Calu3 (cell line): ENCODE data around the gene KIR3DL1. TPM values are rescaled to one million over a fixed set of nuclear protein-coding genes. Genes with fewer than 3 reads are reported as not detected.
"Not testable (repeated sequence)": the region's sequence is repeated elsewhere in the genome, so short reads cannot be mapped to it uniquely, and the experiment has no call there.

Source experiments
- BruUV-seq: library from RNA; stranded (reverse); fragments of 400-500 nt; replicated peaks from 2 replicates; lab custom pipeline; 2021; lab: Mats Ljungman, UMichigan
- CTCF ChIA-PET: fragments of 300-600 bp; sonication (Branson Sonifier 250); formaldehyde crosslinking; loops from one replicate; lab custom pipeline; 2022; ENCODE audit warnings: antibody characterized with exemption; lab: Charles Lee
- DNase-seq: peaks from one replicate; pipeline ENCODE4 v3.0.0; 2022
- H3K27ac Mint-ChIP-seq: one replicate; pipeline ENCODE4 v1.8.0; 2022; ENCODE audit warnings: mixed read lengths; ENCODE audit not compliant: unreplicated experiment
- H3K27me3 Mint-ChIP-seq: one replicate; pipeline ENCODE4 v1.8.0; 2022; ENCODE audit warnings: mixed read lengths; ENCODE audit not compliant: unreplicated experiment
- H3K36me3 Mint-ChIP-seq: one replicate; pipeline ENCODE4 v1.8.0; 2022; ENCODE audit warnings: mild to moderate bottlenecking, moderate library complexity, mixed read lengths; ENCODE audit not compliant: insufficient read depth, unreplicated experiment
- H3K4me1 Mint-ChIP-seq: one replicate; pipeline ENCODE4 v1.8.0; 2022; ENCODE audit warnings: mild to moderate bottlenecking, low read depth, mixed read lengths; ENCODE audit not compliant: unreplicated experiment
- H3K4me3 Mint-ChIP-seq: one replicate; pipeline ENCODE4 v1.8.0; 2022; ENCODE audit warnings: mild to moderate bottlenecking, low read depth, moderate library complexity, mixed read lengths; ENCODE audit not compliant: unreplicated experiment
- H3K9me3 Mint-ChIP-seq: one replicate; pipeline ENCODE4 v1.8.0; 2022; ENCODE audit warnings: low read depth, mixed read lengths; ENCODE audit not compliant: unreplicated experiment
- intact Hi-C: fragments of 100-400 bp; cut with micrococcal nuclease; formaldehyde crosslinking; loops from one replicate; pipeline ENCODE4 v1.10.0; 2022; ENCODE audit not compliant: unreplicated experiment
- total RNA-seq: library from RNA; stranded (reverse); gene quantifications from 2 replicates; pipeline ENCODE4 v1.2.3, GENCODE V29; 2022
- TF ChIP-seq, protein P1 (sequence below): fragments of 200-600 bp; IDR thresholded peaks from one replicate; pipeline ENCODE4 v1.8.0; 2022; ENCODE audit warnings: antibody characterized with exemption; ENCODE audit not compliant: unreplicated experiment

The KIR3DL1 gene
- total RNA-seq, 1 experiment from 2014 or later = not detected

DNA sequence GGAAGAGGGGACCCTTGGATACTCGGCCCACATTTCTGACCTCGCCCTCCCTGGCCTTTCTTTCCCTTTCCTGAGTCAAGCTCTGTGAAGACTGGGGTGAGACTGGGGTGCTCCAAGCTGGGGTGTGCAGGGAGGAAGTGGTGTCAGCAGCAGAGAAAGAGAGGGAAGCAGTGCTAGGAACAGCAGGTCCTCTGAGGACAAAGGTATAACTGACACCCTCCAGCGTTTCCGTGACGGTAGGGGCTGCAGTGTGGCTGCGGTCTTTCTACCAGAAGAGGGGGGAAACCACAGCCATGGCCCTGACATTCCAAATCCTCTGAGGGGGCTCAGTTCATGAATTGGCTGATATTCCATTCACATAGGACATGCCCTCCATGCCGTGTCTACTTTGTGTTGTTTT lies 35.1 kb downstream of the KIR3DL1 start:
- DNase-seq = no peak
- Mint-ChIP-seq H3K27me3 (peaks cover 67% of the 10 kb centered on the region), H3K36me3 (no peaks in the 10 kb centered on the region), H3K4me3 (no peak overlapping the region), H3K9me3 (peaks cover 2% of the 10 kb centered on the region), H3K4me1 (no peaks in the 10 kb centered on the region), H3K27ac (no peak overlapping the region)
- no TSS peak for BruUV-seq
- intact Hi-C loops = no loop called here
- CTCF ChIA-PET = no interaction called here
- TF ChIP-seq, protein P1, sequence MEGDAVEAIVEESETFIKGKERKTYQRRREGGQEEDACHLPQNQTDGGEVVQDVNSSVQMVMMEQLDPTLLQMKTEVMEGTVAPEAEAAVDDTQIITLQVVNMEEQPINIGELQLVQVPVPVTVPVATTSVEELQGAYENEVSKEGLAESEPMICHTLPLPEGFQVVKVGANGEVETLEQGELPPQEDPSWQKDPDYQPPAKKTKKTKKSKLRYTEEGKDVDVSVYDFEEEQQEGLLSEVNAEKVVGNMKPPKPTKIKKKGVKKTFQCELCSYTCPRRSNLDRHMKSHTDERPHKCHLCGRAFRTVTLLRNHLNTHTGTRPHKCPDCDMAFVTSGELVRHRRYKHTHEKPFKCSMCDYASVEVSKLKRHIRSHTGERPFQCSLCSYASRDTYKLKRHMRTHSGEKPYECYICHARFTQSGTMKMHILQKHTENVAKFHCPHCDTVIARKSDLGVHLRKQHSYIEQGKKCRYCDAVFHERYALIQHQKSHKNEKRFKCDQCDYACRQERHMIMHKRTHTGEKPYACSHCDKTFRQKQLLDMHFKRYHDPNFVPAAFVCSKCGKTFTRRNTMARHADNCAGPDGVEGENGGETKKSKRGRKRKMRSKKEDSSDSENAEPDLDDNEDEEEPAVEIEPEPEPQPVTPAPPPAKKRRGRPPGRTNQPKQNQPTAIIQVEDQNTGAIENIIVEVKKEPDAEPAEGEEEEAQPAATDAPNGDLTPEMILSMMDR = no peak

DNA sequence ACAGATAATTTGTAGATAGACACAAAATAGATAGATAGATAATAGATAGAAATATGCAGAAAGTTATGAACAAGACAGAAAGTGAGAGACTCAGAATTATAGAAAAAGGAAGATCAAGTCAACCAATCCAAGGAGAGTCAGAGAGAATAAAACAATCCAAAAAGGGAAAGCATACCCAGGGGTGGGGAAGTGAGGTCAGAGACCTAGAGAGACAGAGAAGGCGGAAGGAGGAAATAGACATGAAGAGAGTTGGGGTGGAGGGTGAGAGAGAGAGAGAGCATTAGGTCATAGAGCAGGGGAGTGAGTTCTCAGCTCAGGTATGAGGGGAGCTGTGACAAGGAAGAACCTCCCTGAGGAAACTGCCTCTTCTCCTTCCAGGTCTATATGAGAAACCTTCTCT lies 39.0 kb downstream of the KIR3DL1 start:
- CTCF ChIA-PET, H3K4me1 Mint-ChIP-seq, H3K9me3 Mint-ChIP-seq, intact Hi-C loops, H3K27ac Mint-ChIP-seq, H3K4me3 Mint-ChIP-seq, BruUV-seq, H3K36me3 Mint-ChIP-seq, DNase-seq: not testable (repeated sequence)
- peaks cover 53% of the 10 kb centered on the region for H3K27me3 Mint-ChIP-seq

DNA sequence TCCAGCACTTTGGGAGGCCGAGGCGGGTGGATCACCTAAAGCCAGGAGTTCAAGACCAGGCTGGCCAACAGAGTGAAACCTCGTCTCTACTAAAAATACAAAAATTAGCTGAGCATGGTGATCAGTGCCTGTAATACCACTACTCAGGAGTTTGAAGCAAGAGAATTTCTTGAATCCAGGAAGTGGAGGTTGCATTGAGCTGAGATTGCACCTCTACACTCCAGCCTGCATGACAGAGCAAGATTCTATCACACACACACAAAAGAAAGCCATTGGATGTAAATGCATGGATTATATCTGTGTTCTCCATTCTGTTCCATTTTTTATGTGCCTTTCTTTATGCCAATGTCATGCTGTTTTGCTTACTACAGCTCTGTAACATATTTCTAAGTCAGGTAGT lies 42.2 kb downstream of the KIR3DL1 start:
- H3K4me3 Mint-ChIP-seq, H3K9me3 Mint-ChIP-seq, intact Hi-C loops, DNase-seq, BruUV-seq, CTCF ChIA-PET, H3K27ac Mint-ChIP-seq, H3K4me1 Mint-ChIP-seq, H3K36me3 Mint-ChIP-seq: not testable (repeated sequence)
- H3K27me3 Mint-ChIP-seq = peaks cover 59% of the 10 kb centered on the region

DNA sequence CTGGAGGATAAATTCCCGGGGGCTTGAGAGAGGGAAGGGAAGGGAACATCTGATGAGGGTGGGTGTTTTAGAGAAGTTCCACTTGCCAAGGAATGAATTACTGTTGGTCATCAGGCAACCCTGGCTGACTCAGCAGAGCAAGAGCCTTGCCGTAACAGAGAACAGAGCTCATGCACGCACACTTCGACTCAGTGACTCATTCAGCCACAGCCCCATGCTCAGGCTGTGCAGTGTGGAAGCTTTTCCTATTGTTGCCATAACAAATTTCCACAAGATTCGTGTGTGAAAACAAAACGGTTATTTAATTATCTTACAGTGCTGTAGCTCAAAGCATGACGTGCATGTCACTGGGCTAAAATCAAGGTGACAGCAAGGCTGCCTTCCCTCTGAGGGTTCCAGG lies 43.2 kb downstream of the KIR3DL1 start:
- H3K36me3 Mint-ChIP-seq, intact Hi-C loops, CTCF ChIA-PET: not testable (repeated sequence)

DNA sequence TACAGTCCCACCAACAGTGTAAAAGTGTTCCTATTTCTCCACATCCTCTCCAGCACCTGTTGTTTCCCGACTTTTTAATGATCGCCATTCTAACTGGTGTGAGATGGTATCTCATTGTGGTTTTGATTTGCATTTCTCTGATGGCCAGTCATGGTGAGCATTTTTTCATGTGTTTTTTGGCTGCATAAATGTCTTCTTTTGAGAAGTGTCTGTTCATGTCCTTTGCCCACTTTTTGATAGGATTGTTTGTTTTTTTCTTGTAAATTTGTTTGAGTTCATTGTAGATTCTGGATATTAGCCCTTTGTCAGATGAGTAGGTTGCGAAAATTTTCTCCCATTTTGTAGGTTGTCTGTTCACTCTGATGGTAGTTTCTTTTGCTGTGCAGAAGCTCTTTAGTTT lies 47.2 kb downstream of the KIR3DL1 start:
- intact Hi-C loops, H3K9me3 Mint-ChIP-seq, BruUV-seq, CTCF ChIA-PET, H3K27ac Mint-ChIP-seq, H3K4me3 Mint-ChIP-seq, H3K4me1 Mint-ChIP-seq, H3K36me3 Mint-ChIP-seq, DNase-seq: not testable (repeated sequence)
- H3K27me3 Mint-ChIP-seq = peaks cover 68% of the 10 kb centered on the region

More for the DNA sequence above, 43.2 kb downstream of the KIR3DL1 start:
- H3K4me1 Mint-ChIP-seq, DNase-seq, BruUV-seq, H3K27ac Mint-ChIP-seq, H3K9me3 Mint-ChIP-seq, H3K4me3 Mint-ChIP-seq: not testable (repeated sequence)
- peaks cover 49% of the 10 kb centered on the region for H3K27me3 Mint-ChIP-seq

DNA sequence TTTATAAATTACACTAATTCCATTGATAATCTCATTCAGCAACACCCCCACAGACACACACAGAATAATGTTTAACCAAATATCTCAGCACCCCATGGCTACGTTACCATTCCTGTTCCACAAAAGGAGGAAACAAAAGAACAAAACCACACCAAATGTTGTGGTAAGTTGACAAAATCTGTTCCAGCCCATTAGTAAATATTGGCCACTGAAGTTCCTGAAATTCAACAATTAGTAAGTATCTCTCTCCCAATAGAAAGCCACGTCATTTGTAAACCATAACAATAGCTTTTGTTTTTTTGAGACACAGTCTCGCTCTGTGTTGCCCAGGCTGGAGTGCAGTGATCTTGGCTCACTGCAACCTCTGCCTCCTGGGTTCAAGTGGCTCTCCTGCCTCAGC lies 55.4 kb downstream of the KIR3DL1 start:
- CTCF ChIA-PET = no interaction called here
- H3K36me3 Mint-ChIP-seq = no peaks in the 10 kb centered on the region
- intact Hi-C loops = no loop called here
- no peaks in the 10 kb centered on the region for H3K4me1 Mint-ChIP-seq
- no peaks in the 10 kb centered on the region for H3K9me3 Mint-ChIP-seq
- no peak for DNase-seq
- peaks cover 60% of the 10 kb centered on the region for H3K27me3 Mint-ChIP-seq
- TF ChIP-seq, protein P1 = no peak
- H3K4me3 Mint-ChIP-seq = no peak overlapping the region
- no TSS peak for BruUV-seq
- no peak overlapping the region for H3K27ac Mint-ChIP-seq
